Ramos (cell line): ENCODE results near the gene GAK.

Experiments
- in situ Hi-C: fragments of 300-500 bp; cut with MboI; formaldehyde crosslinking; loops from one replicate; pipeline ENCODE4 v1.14.3; 2022; ENCODE audit warnings: low sequenced_read_pairs; ENCODE audit not compliant: unreplicated experiment

The GAK gene

GRCh38 chr4:910366-911091, 21.6 kb downstream of the GAK start:
- in situ Hi-C loops = no loop called here

- in situ Hi-C loops = no loop called here
Observed at GRCh38 chr4:909821-910220, 22.3 kb downstream of the GAK start.

- in situ Hi-C loops = no loop called here
Observed at GRCh38 chr4:909131-909571, 23.0 kb downstream of the GAK start.

DNA sequence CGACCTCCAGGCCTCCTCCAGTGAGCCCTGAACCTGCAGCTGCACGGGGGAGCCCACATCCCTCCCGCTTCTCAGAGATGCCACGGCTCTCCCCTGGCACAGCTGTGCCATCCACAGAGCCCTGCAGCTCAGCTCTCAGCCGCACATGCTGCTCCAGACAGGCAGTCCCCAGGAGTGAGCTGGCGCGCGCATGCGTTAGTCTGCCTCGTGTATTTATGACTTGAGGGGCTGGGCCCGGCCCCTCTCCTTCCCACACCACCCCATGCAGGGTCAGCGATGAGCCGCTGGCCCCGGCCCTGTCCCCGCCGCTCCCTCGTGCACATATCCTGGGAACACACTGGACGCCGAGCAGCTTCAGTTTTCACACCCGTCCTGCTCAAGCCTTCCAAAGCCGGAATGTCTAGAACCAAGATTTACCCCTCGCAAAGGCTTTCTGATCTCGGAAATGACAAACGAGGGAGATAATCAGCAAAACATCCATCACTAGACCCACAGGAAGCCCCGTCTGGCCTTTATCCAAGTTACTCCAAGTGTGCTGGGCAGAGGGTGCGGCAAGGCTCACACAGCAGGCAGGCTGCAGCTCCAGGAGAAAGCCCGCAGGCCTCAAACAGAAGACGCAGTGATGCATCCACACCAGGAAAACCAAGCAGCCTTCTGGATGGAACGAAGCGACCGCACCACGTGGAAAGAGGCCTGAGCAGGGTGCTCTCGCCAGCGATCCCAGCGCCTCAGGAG, 24.3 kb downstream of the GAK start:
- in situ Hi-C loops = no loop called here

DNA sequence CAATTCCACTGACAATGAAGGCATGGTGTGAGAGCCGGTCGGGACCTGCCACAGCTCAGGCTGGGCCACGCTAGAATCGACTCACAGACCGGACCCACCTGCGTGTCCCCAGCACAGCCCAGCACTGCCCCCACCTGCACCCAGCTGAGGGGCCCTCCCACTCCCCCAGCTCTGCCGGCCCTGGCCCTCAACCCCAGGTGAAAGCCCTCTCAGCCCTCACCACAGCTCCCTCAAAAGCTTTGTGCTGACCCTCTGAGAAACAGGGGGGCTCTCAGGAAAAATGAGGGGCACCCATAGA, 25.1 kb downstream of the GAK start:
- in situ Hi-C loops = no loop called here

- in situ Hi-C loops = no loop called here
Observed at GRCh38 chr4:906339-907102, 25.6 kb downstream of the GAK start.

DNA sequence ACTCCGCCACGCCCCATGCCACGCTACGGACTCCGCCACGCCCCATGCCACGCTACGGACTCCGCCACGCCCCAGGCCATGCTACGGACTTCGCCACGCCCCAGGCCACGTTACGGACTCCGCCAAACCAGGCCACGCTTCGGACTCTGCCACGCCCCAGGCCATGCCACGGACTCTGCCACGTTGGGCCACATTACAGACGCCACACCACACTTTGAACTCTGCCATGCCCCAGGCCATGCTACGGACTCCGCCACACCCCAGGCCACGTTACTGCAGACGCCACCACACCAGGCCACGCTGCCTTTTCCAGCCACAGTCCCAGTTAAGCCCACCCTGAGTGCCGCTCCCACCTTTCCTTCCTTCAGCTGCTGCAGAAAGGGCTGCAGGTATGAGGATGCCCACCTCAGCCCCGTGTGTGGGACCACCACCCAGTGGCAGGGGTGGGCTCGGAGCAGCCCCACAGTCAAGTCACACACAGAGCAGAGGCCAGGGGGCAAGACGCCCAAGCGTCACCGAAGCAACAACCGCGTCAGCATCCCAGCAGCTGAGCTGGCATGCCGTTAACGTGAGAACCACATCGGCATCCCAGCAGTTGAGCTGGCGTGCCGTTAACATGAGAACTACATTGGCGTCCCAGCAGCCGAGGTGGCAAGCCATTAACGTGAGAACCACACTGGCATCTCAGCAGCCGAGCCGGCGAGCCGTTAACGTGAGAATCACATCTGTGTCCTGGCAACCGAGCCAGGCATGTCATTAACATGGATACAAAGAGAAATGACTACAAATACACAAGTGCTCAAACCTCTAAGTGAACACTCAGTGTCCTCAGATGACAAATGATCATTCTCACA, 26.4 kb downstream of the GAK start:
- in situ Hi-C loops = no loop called here

DNA sequence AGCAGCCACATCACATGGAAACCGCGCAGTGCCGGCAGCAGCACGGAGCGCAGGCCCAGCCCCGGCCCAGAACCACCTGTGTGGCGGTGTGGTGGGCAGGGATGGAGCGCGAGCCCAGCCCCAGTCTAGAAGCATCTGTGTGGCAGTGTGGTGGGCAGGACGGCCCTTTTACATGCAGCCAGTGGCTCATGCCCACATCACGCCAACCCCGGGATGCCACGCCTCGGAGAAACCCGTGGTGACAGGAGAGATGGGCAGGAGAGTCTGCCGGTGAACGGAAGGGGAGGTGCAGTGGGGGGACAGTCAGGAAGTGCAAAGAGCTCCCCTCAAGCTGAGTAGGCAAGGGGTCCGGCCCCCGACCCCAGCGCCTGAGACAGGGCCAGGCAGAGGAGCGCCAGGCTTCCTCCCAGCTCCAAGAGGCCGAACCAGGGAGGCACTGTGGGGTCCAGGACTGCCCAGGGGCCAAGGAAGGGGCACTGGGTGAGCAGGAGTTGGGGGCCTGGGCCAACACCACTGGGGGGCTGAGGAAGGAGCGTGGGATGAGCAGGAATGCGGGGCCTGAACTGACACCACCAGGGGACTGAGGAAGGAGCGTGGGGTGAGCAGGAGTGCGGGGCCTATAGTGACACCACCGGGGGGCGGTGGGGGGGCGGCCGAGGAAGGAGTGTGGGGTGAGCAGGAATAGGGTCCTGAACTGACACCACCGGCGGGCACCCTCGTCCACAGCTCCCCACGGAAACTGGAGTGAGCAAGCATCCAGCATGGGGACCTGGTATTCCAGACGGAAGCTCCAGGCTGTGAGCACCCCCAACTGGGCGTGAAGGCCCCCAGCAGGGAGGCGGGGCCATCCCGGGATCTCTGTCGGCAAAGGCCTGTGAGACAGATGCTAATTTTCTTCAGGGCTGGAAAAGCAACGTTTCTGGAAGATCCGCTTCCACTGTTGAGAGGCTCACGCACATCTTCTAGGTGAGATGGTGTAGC, 28.8 kb downstream of the GAK start:
- in situ Hi-C loops = no loop called here

GRCh38 chr4:901192-901910, 30.8 kb downstream of the GAK start:
- in situ Hi-C loops = no loop called here

DNA sequence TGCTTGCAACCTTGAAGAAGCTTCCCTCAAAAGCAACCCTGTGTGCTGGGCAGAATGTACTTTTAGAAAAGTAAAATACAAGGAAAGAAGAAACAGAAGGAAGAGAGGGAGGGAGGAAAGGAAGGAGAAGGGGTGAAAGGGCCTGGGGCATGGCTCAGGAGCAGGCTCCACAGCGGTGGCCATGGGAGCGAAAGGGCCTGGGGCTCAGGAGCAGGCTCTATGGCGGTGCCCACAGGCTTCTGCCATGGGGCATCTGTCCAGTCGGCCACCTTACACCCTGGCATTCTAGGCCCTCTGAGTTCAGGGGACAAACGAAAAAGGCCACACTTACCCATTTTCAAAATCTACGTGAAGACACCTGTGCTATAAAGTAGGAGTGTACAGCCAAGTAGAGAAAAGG, 31.4 kb downstream of the GAK start:
- in situ Hi-C loops = no loop called here

DNA sequence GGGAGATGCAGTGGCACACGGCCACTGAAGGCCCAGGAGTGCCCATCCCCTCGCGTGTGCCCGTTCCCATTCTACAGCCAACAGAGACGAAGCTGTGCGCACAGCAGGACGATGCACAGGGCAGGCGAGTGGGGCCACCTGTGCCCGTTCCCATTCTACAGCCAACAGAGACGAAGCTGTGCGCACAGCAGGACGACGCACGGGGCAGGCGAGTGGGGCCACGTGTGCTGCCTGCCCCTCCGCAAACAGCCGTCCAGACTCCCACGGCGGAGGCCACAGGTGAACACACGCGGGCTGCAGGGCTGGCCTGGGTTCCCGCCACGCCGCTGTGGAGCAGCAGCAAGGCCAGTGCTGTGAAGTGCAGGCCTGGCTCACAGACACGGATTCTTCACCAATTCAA, 32.0 kb downstream of the GAK start:
- in situ Hi-C loops = no loop called here

DNA sequence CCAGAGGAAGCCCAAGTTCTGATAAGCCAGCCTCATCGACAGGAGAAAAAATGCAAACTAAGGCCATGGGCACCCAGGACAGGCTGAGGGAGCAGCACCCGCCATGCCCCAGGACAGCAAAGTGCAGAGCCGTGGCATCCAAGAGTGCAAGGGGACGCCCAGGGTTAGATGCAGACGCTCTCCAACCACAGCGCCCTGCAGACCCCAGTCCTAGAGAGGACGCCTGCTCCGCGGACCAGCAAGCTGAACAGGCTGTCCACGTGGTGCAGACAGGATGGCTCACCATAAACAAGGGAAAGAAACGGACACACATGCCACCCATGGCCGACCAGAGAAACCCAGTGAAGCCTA, 32.6 kb downstream of the GAK start:
- in situ Hi-C loops = no loop called here

DNA sequence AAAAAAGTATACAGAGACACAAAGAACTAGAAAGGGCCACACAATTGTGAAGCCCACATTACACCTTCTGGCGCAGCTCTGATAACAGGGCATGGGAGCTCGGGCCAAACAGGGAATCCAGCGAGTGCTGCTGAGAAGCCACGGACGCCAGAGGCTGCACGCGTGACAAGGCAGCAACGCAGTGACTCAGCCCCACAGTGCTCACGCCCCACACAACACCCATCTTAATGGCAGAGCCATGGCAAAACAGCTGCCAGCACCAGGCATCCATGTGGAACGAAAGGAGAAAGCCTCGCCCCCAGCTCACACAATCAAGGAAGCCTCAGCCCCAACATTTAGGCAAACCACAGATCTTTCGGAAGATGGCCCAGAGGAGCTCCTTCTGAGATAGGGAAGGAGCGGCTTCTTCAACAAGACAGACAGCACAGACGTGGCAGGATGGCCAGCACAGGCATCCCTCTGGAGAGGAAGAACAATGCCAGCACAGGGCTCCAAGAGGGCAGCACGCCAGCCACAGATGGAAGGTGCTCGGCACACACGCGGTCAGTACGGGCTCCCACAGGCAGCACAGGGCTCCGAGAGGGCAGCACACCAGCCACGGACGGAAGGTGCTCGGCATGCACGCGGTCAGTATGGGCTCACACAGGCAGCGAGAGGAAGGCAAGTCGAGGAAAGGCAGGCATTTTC, 33.1 kb downstream of the GAK start:
- in situ Hi-C loops = no loop called here

- in situ Hi-C loops = no loop called here
Observed at GRCh38 chr4:898123-898522, 34.0 kb downstream of the GAK start.

- in situ Hi-C loops = no loop called here
Observed at GRCh38 chr4:896630-897029, 35.5 kb downstream of the GAK start.

DNA sequence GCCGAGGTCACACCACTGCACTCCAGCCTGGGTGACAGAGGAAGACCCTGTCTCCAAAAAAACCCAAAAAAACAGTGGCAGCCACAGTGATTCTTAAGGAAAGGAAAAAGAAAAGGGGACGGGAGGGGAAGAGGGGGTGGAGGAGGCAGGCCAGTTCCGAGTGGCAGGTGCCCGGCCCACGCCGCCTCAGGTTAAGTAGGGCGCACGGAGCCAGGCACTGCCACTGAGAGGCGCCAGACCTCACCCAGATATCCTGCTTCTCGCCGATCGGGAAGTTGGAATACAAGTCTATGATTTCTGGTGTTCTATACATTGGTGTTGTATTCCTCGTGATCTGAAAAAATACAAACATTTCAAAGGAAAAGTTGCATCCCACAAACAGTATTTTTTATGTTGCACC, 35.9 kb downstream of the GAK start:
- in situ Hi-C loops = no loop called here

GRCh38 chr4:895596-895995, 36.5 kb downstream of the GAK start:
- in situ Hi-C loops = no loop called here

- in situ Hi-C loops = no loop called here
Observed at GRCh38 chr4:893995-894705, 38.0 kb downstream of the GAK start.
